ENCODE results near the gene ZNF839.

ZNF839 gene

GRCh38 chr14:102320033-102320660 is 601 bp downstream of the ZNF839 start:
- H2AFZ ChIP-seq (ENCODE audit: low read depth): peak overlapping the region; percentile 62; the same call in 1 of the 2 replicates
- peak overlapping the region; percentile 82 for H3K9ac ChIP-seq
- H3K4me1 ChIP-seq (ENCODE audit: low read depth, poor library complexity, severe bottlenecking): peaks cover 37% of the 10 kb centered on the region
- no peaks in the 10 kb centered on the region for H3K36me3 ChIP-seq (ENCODE audit: insufficient read depth)
- peak overlapping the region; percentile 88 for H3K4me2 ChIP-seq
- TF ChIP-seq CTCF (conservative IDR thresholded peaks at IDR 0.05; ENCODE audit: low read depth, low read length): no peak
- H3K4me3 ChIP-seq (IDR thresholded peaks at IDR 0.05; ENCODE audit: insufficient read depth, low read depth, low read length): no peak overlapping the region
- no peaks in the 10 kb centered on the region for H4K20me1 ChIP-seq (ENCODE audit: insufficient read depth)
- H3K27me3 ChIP-seq (ENCODE audit: insufficient read depth, low read depth): no peaks in the 10 kb centered on the region
- peak overlapping the region; percentile 74 for H3K27ac ChIP-seq
- H3K79me2 ChIP-seq (ENCODE audit: insufficient read depth, low read depth): peaks cover 6% of the 10 kb centered on the region; the same call in 1 of the 2 replicates

- Histone ChIP-seq H3K36me3 (ENCODE audit: insufficient read depth) (no peaks in the 10 kb centered on the region), H3K4me1 (ENCODE audit: low read depth, poor library complexity, severe bottlenecking) (peaks cover 35% of the 10 kb centered on the region), H3K27me3 (ENCODE audit: insufficient read depth, low read depth) (no peaks in the 10 kb centered on the region), H3K9ac (no peak overlapping the region; the same call in 1 of the 2 replicates), H3K79me2 (ENCODE audit: insufficient read depth, low read depth) (peaks cover 6% of the 10 kb centered on the region; the same call in 1 of the 2 replicates), H4K20me1 (ENCODE audit: insufficient read depth) (no peaks in the 10 kb centered on the region), H3K27ac (no peak overlapping the region; the same call in 1 of the 2 replicates), H2AFZ (ENCODE audit: low read depth) (peak overlapping the region; percentile 62; the same call in 1 of the 2 replicates), H3K4me2 (peak overlapping the region; percentile 88), H3K4me3 (IDR thresholded peaks at IDR 0.05; ENCODE audit: insufficient read depth, low read depth, low read length) (no peak overlapping the region)
- TF ChIP-seq CTCF (conservative IDR thresholded peaks at IDR 0.05; ENCODE audit: low read depth, low read length): no peak
Observed at GRCh38 chr14:102320671-102321455, 1.3 kb downstream of the ZNF839 start.

DNA sequence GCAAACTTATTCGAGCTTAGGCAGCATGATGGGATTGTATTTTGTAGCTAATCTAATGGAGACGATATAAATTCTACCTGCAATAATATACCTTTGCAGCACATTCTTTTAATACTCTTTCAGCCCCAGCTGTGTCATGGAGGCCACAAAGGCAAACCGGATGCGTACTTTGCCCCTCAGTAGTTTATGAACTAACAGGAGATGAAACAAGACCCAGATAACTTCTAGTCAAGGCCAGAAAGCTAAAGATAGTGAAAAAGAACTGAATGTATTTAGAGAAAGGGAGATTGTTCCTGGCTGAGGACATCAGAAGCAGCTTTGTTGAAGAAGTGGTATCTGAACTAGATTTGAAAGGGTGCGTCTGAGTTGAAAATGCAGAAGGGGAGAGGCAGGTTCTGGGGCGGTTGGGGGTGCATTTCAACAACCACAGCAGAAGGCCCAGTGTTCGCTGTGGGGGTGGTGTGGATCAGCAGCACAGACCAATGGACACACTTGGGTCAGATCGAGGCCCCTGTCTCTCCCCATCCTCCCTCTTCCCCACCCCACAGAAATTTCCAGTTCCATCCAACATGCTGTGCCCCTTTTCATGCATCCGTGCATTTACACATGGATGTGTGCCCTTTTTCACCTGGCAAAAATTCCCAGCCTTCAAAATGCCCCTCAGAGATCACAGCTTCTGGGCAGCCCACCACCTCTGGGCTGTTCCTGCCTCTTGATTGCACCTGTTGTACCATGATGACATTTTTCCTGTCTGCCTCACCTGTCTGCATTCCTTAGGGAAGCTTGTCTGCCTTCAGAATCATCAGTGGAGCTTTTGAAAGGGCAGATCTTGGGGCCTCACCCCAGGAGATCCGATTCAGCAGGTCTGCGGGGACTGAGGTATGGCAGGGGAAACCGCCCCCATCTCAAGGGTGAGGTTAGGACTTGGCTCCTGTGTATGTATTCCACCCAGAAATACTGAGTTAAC is 2.2 kb downstream of the ZNF839 start:
- no peak overlapping the region for H3K9ac ChIP-seq
- no peak for TF ChIP-seq CTCF (conservative IDR thresholded peaks at IDR 0.05; ENCODE audit: low read depth, low read length)
- H2AFZ ChIP-seq (ENCODE audit: low read depth): no peak overlapping the region
- peaks cover 30% of the 10 kb centered on the region for H3K4me1 ChIP-seq (ENCODE audit: low read depth, poor library complexity, severe bottlenecking)
- H3K27ac ChIP-seq: no peak overlapping the region
- no peaks in the 10 kb centered on the region for H3K27me3 ChIP-seq (ENCODE audit: insufficient read depth, low read depth)
- no peaks in the 10 kb centered on the region for H3K36me3 ChIP-seq (ENCODE audit: insufficient read depth)
- no peak overlapping the region for H3K4me3 ChIP-seq (IDR thresholded peaks at IDR 0.05; ENCODE audit: insufficient read depth, low read depth, low read length)
- H3K79me2 ChIP-seq (ENCODE audit: insufficient read depth, low read depth): peaks cover 6% of the 10 kb centered on the region; the same call in 1 of the 2 replicates
- no peaks in the 10 kb centered on the region for H4K20me1 ChIP-seq (ENCODE audit: insufficient read depth)
- H3K4me2 ChIP-seq: no peak overlapping the region

GRCh38 chr14:102323102-102323501 is 3.6 kb downstream of the ZNF839 start:
- Histone ChIP-seq H3K27ac (no peak overlapping the region), H3K4me3 (IDR thresholded peaks at IDR 0.05; ENCODE audit: insufficient read depth, low read depth, low read length) (no peak overlapping the region), H3K27me3 (ENCODE audit: insufficient read depth, low read depth) (no peaks in the 10 kb centered on the region), H3K9ac (no peak overlapping the region), H3K36me3 (ENCODE audit: insufficient read depth) (no peaks in the 10 kb centered on the region), H4K20me1 (ENCODE audit: insufficient read depth) (no peaks in the 10 kb centered on the region), H3K4me1 (ENCODE audit: low read depth, poor library complexity, severe bottlenecking) (peaks cover 28% of the 10 kb centered on the region), H2AFZ (ENCODE audit: low read depth) (no peak overlapping the region), H3K79me2 (ENCODE audit: insufficient read depth, low read depth) (peaks cover 6% of the 10 kb centered on the region; the same call in 1 of the 2 replicates), H3K4me2 (no peak overlapping the region)
- TF ChIP-seq CTCF (conservative IDR thresholded peaks at IDR 0.05; ENCODE audit: low read depth, low read length): peak; percentile 62
